Measurements from ENCODE around the gene FAHD2A.

- no peak for TF ChIP-seq SUZ12 (IDR thresholded peaks at IDR 0.05; ENCODE audit: extremely low read depth, insufficient read depth, insufficient read length)
- TF ChIP-seq ZNF274 (IDR thresholded peaks at IDR 0.05; ENCODE audit: low read depth, low read length) = no peak
- TF ChIP-seq YY1 (IDR thresholded peaks at IDR 0.05; ENCODE audit: insufficient read depth, insufficient read length) = no peak
Observed at GRCh38 chr2:95353055-95353575, 49.4 kb upstream of the FAHD2A start.

Data from NT2/D1 (cell line).